ENCODE results near the gene UBTD1.
A peak's percentile ranks its signal among the peaks of the same experiment; 100 is the strongest.
"Not testable (repeated sequence)": the region's sequence is repeated elsewhere in the genome, so short reads cannot be mapped to it uniquely, and the experiment has no call there.

UBTD1 gene

GRCh38 chr10:97540669-97541500, 42.2 kb downstream of the UBTD1 start:
- DNase-seq = no peak

GRCh38 chr10:97542169-97543024, 43.7 kb downstream of the UBTD1 start:
- DNase-seq = peak; percentile 47

- peak; percentile 72 for DNase-seq
These were observed 44.4 kb downstream of the UBTD1 start for GRCh38 chr10:97543025-97543546.

GRCh38 chr10:97546456-97547270, 47.9 kb downstream of the UBTD1 start:
- no peak for DNase-seq

- no peak for DNase-seq
These were observed 48.5 kb downstream of the UBTD1 start for GRCh38 chr10:97547271-97547600.

- DNase-seq = no peak
These were observed 49.2 kb downstream of the UBTD1 start for GRCh38 chr10:97547962-97548361.

- DNase-seq = no peak
These were observed 50.2 kb downstream of the UBTD1 start for GRCh38 chr10:97548828-97549455.

- DNase-seq = no peak
These were observed 51.0 kb downstream of the UBTD1 start for GRCh38 chr10:97549587-97550322.

- no peak for DNase-seq
These were observed 51.8 kb downstream of the UBTD1 start for GRCh38 chr10:97550336-97551149.

GRCh38 chr10:97551271-97551670, 52.5 kb downstream of the UBTD1 start:
- no peak for DNase-seq

- peak; percentile 54 for DNase-seq
These were observed 54.9 kb downstream of the UBTD1 start for GRCh38 chr10:97553575-97554031.

- not testable (repeated sequence) for DNase-seq
These were observed 55.6 kb downstream of the UBTD1 start for GRCh38 chr10:97554336-97554735.

GRCh38 chr10:97555541-97555940, 56.8 kb downstream of the UBTD1 start:
- DNase-seq = not testable (repeated sequence)

- DNase-seq = not testable (repeated sequence)
These were observed 62.1 kb downstream of the UBTD1 start for GRCh38 chr10:97560731-97561381.

GRCh38 chr10:97561386-97562077, 62.8 kb downstream of the UBTD1 start:
- not testable (repeated sequence) for DNase-seq

- DNase-seq = not testable (repeated sequence)
These were observed 63.6 kb downstream of the UBTD1 start for GRCh38 chr10:97562329-97562728.

- DNase-seq = no peak
These were observed 64.6 kb downstream of the UBTD1 start for GRCh38 chr10:97563337-97563736.

GRCh38 chr10:97564776-97565175, 66.1 kb downstream of the UBTD1 start:
- DNase-seq = no peak

- no peak for DNase-seq
These were observed 67.7 kb downstream of the UBTD1 start for GRCh38 chr10:97566336-97566996.

Measured in CD4-positive, alpha-beta T cell treated with Interleukin-15 for 1 hour (primary cell).